Midbrain (tissue), 1 donor: ENCODE data around the gene KRT39.
"Not testable (repeated sequence)": the region's sequence is repeated elsewhere in the genome, so short reads cannot be mapped to it uniquely, and the experiment has no call there.

Source experiments
- DNase-seq: peaks from one replicate; lab custom pipeline; 2025; lab: John Stamatoyannopoulos, UW

Gene KRT39

DNA sequence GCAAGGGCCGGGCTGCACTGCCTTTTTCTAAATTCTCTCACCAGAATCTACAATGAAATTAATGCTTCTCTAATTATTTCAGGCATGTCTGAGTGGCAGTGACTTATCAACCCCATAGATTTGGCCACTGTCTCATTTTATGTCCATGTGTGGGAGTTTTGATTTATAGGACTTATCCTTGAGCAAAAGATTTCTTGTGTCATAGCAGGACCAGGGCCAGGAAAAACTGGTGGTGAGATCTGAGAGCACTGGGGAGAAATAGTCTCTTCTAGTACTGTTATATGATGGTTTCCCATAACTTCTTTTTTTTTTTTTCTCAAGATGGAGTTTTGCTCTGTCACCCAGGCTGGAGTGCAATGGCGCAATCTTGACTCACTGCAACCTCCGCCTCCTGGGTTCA lies 27.8 kb downstream of the KRT39 start:
- DNase-seq = no peak

DNA sequence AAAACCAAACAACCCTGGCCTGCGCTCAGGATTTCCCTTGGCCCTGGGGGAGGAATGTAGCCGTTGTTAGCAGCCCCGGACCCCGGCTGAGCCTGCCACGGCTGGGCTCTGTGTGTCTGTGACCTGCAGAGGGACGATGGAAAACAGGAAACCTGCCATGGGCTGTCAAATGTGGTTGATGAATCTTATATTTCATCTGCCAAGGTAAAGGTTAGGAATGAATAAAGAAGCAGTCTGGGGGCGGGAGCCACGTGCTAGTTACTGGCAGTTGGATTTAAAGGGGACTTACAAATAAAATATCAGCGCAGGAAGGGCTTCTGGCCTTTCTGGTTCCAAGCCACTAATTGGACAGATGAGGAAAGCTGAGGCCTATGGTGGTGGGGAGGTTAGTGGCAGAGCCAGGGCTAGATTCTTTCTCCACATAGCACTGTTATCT lies 29.3 kb downstream of the KRT39 start, which contains the start of gene KRT23:
TSS of gene KRT23 (minus strand) at position 263 of the 436 bp plus-strand sequence. CDS start 1,043 bp downstream, outside the sequence.
- DNase-seq = no peak

DNA sequence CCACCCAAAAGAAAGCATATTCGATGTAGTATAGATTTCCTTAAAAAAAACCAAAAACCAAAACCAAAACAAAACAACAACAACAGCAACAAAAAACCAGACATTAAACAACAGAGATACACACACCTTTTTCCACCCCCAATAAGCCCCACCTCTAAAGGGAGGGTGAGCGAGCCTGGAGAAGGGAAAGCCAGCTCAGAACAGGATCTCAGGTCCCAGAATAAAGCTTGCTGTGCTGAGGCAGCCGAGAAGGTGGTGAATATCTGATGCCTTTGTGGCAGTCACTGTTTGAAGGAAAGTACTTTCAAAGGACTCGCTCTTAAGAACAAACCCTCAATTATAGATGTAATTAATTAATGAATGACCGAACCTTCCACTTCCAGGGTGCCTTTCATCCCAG lies 29.8 kb downstream of the KRT39 start:
- DNase-seq = no peak

DNA sequence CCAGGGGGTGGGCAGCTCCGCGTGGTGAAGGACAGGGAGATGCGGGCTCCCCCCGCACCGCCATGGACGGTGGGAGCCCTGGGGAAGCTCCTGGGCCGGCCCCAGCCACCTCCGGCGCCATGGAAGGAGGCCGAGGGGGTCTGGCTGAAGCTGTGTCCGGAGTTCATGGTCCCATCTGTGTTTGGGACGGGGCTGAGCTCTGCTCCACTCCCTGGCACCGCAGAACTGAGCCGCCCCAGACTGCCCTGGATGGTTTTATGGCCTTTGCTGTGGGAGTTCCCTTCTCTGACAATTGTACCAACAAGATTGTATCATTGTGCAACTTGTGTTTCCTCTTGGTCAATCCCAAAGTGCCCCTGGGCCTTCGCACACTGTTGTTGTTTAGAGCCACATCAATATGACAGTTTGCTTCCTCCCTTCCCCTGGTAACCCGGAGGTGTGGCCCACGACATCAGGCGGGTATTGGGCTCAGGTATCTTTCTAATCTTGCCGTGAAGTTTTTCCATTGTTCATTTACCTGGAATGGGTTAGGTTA lies 30.2 kb downstream of the KRT39 start:
- no peak for DNase-seq

GRCh38 chr17:40935624-40936023 lies 31.1 kb downstream of the KRT39 start:
- DNase-seq = no peak

DNA sequence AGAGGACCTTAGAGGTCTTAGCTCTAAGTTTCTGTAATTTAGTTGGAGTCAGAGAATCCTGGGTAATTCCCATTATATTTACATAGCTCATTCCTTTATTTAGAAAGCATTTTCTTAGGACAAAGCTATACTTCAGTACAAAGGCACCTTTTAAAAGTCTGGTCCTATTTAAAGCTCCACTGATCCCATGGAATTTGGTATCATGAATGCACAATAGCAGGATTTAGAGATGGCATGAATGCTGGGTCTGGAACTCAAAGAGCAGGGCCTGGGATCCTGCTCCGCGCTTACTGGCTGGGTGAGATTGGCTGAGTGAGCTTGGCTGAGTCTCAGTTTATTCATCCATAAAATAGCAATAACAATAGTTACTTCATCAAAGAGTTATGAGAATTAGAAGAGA lies 34.1 kb downstream of the KRT39 start:
- no peak for DNase-seq

GRCh38 chr17:40931311-40931710 lies 35.4 kb downstream of the KRT39 start:
- no peak for DNase-seq

DNA sequence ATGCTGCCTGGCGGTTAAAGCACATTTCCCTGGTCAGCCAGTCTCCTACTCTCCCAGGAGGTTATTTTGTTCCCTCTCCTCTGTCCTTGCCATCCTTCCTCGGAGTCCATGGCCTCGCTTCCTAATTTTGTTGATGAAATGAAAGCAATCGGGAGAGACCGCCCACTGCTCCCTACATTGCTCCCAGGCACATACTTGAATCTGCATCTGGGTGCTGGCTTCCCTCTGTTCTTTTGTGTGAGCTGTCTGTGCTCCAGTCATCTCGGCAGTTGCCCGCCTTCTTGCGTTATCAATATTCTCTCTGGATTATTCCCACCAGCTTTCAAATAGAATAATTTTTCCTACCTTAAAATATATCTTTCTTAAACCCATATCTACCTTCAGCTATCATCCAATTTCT lies 40.4 kb downstream of the KRT39 start:
- no peak for DNase-seq

DNA sequence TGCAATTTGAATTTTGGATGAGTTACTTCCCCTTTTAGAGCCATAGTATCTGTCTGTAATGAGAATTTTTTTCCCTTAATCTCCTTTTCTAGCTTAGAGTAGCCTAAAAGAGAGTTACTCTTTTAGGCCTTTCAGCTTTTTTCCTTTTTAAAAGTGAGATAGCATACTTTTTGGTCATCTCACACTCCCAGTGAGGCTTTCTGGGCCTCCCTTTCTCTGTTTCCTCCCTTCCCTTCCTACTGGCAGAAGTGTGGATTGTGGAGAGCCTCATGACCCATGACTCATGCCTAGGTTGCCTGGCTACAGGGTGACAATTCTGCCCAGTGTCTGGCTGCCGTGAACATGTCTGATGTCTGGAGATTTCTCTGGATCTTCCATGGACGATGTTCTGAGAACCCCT lies 44.5 kb downstream of the KRT39 start:
- DNase-seq = peak; percentile 20

GRCh38 chr17:40921026-40921425 lies 45.7 kb downstream of the KRT39 start:
- DNase-seq = no peak

DNA sequence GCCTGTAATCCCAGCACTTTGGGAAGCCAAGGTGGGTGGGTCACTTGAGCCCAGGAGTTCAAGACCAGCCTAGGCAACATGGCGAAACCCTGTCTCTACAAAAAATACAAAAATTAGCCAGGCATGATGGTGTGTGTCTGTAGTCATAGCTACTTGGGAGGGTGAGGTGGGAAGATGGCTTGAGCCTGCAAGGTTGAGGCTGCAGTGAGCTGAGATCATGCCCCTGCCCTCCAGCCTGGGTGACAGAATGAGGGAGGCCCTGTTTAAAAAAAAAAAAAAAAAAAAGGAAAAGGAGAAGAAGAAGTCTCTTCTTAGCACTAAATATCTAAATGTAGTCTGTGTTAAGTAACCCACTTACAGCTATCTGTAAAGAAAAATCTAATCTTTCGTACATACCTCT lies 49.6 kb downstream of the KRT39 start:
- not testable (repeated sequence) for DNase-seq

GRCh38 chr17:40916366-40916765 lies 50.4 kb downstream of the KRT39 start:
- DNase-seq = no peak

DNA sequence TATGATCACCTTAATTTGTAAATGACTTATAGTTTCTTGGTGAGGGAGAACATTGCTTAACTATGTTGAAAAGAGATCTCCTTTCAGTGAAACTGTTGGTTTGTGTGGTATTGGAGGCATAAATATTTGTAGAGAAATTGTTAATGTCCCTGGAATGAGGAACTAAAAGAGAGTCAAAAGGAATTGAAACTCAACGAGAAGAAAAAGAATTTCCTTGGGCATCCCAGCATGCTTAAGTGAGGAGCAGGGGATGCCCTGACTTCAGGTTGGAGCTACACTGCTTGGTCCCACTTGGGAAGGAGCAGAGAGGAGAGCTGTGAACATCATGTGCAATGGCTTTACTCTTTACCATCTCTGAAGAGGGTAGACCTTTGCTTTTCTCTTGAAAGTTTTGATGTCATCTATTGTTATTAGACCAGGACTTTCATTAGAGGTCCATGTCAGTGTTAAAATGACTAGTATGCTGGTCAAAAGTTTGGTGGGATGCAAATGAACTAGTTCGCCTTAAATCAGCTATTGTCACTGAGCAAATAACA lies 51.0 kb downstream of the KRT39 start:
- no peak for DNase-seq

- DNase-seq = no peak
Measured at GRCh38 chr17:40915199-40915661, 51.5 kb downstream of the KRT39 start.

GRCh38 chr17:40914075-40914855 lies 52.5 kb downstream of the KRT39 start:
- DNase-seq = no peak

DNA sequence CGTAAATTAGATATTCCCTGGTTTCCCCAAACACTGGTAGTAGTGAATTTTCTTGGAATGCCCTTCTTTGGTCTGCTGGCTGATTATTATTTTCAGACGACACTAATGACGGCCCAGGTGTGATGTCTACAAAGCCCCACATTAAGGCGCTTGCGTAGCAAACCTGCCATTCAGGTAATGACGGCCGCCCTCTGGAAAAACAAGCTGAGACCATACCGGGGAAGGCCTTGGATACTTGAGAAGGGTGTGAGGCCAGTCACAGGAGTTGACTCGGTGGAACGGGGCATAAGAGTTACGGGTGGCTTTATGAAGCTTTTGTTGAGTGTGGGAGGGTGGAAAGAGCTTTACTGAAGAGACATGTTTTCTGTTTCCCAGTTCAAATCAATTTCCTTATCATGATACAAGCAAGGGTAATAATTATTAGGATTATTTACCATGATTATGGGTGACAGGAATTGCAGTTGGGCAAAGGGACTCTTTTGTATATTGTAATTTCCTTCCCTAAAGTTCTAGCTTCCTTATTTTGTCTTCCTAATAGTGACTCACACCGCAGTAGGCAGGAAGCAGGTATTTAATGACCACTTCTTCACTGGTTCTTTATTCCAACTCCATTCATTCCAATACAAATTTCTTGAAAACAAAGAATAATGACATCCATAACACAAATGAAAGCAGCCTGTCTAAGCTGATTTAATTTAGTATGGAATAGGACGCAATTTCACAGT lies 54.1 kb downstream of the KRT39 start:
- no peak for DNase-seq

DNA sequence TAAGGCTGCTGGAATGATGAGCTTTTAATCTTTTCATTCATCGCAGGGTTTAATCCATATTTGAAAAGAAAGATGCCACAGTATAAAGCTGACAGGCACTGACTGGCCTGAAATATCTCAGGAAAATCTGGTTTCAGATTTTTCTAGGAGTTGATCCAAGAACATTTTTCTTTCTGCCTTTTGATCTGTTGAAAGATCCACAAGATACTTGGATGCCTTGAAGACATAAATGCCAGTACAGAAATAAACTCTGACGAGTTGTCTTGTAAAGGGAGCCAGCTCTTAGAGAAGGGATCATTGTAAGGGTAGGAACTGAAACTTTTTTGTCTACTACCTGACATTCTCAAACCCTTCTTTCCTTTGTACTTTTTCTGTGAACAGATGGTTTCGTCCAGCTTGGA lies 56.3 kb downstream of the KRT39 start:
- no peak for DNase-seq

DNA sequence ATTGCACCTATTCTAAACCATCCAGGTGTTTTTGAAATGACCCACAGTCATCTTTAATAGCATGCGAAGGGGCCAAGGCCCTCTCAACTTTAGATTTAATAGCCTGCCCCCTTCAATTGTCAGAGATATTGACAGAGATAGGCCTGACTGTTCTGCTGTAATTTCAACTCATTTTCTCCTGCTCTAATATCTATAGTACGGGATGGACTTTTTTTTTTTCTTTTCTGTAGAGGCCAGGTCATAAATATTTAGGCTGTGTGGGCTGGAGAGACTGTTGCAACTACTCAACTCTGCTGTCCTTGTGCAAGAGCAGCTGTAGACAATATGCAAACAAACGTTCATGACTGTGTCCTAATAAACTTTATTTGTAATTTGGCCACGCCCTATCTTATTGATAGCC lies 57.0 kb downstream of the KRT39 start:
- no peak for DNase-seq

DNA sequence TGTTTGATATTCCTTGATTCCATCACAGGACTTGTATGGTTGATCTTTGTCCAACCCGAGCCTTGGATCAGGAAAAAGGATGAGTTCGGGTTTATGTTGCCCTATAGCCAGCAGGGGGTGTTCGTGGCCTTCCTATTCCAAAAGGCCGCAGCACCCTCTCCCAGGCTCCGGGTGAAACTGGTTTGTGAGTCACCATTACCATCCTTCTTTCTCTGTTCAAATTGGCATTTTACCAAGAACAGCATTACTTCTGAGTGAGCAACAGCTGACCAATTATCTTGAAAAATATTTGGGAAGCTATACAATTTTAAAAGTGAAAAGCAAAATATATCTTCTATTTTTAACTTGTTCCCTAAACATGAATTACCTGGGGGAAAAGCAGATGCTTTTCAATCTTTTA lies 57.4 kb downstream of the KRT39 start:
- peak; percentile 75 for DNase-seq
